CD4-positive, alpha-beta T cell treated with Interleukin-1 beta for 1 hour (primary cell): ENCODE measurements around the gene MAP2K1.
"Not testable (repeated sequence)": the region's sequence is repeated elsewhere in the genome, so short reads cannot be mapped to it uniquely, and the experiment has no call there.

Experiments used
- DNase-seq, 2 donors: peaks; one replicate each; pipeline ENCODE4 v3.0.0-alpha.2; 2020 to 2022

Gene MAP2K1

DNA sequence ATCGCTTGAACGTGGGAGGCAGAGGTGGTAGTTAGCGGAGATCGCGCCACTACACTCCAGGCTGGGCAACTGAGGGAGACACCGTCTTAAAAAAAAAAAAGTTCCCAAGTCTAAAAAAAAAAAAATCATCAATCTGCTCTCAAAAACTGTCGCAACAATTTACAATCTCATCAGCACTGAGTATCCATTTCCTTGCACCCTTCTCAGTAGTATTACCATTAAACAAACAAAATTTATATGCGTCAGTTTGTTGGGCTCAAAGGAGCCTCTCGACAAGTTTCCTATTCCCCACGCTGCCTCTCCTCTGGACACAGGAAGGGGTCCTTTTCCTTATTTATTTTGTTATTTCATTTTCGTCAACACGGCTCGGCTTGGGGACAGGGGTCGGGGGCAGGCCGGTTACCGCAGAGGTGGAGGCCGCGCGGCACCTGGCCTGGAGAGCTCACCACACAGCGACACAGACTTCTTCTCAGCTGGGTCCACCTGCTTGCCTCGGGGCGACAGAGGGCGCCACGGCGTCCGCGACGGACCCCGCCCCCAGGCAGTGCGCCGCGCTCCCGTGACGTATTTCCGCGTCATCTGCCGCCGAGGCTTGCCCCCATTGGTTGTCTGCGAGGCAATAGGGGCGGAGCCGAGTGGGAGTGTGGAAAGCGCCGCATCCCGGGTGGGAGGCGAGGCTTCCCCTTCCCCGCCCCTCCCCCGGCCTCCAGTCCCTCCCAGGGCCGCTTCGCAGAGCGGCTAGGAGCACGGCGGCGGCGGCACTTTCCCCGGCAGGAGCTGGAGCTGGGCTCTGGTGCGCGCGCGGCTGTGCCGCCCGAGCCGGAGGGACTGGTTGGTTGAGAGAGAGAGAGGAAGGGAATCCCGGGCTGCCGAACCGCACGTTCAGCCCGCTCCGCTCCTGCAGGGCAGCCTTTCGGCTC is at the start of gene MAP2K1:
Gene MAP2K1 (plus strand): TSS at position 709 of the 920 bp plus-strand sequence. CDS start 436 bp downstream, outside the sequence.
- DNase-seq, result peak; percentile 97 to 98

DNA sequence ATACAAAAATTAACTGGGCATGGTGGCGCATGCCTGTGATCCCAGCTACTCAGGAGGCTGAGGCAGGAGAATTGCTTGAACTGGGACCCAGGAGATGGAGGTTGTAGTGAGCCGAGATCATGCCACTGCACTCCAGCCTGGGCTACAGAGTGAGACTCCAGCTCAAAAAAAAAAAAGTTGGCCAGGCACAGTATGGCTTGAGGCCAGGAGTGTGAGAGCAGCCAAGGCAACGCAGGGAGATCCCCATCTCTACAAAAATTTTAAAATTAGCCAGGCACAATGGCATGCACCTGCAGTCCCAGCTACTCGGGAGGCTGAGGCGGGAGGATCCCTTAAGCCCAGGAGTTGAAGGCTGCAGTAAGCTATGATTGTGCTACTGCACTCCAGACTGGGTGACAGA is 38.2 kb upstream of the MAP2K1 start:
- not testable (repeated sequence) for DNase-seq

DNA sequence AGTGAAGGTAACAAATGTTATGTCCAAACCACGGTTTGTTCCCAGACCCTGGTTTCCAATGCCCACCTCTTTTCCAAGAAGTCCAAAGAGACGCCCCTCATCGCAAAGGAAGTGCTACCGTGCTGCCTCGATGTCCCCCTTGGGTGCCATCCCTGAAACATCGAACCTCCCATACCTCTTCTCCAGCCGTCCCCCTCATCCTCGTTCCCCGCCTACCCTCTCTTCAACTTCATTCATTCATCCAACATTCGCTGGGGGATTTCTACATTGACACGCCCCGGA is 30.7 kb upstream of the MAP2K1 start:
- peak in 1 of 2 donors; percentile 2 for DNase-seq

DNA sequence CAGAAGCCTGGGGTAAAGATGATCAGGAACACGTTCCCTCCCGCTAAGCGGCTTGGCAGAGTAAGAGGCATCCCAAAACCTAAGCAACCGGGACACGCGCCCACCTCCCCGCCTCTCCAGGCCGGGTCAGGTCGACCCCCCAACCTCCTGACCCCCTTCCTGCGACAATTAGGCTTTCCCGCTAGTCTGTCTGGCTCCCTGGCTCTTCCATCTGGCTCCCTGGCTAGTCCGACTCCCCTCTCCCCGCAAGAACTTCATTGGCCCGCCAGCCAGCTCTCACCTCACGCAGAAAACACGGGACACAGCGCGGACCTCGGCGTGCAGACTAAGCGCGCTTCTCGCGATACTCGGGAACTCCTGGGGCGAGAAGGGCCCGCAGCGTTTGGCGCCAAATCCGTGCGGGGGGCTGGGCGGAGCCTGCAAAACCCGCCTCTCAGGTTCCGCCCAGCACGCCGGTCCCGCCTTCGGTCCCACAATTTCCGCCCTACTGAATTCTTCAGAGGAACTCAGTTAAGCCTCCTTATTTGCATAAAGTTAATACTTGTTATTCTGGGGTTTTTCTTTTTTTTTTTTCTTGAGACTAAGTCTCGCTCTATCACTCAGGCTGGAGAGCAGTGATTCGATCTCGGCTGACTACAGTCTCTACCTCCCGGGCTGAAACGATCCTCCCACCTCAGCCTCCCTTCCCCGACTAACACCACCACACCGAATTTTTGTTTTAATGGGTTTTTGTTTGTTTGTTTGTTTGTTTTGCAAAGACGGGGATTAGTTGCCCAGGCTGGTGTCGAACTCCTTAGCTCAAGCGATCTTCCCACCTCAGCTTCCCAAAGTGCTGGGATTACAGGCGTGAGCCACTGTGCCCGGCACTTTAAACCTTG is 30.1 kb upstream of the MAP2K1 start, which contains the start of gene TIPIN:
Gene TIPIN (minus strand): TSS at position 327 of the 878 bp plus-strand sequence. CDS start 3,738 bp downstream, outside the sequence.
- peak; percentile 97 for DNase-seq

DNA sequence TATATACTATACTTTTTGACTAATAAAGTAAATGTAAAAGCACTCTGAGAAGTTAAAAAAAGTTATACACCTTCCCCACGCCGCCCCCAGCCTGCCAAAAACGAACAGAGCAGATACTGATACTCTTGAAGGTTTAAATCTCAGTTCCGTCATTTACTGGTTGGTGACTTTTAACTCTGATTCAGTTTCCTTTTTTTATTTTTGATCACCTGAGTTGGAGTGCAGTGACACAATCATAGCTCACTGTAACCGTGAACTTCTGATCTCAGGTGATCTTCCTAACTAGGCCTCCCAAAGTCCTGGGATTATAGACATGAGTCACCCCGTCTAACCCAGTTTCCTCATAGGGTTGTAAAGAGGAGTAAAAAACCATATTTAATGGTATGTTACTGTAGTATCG is 27.0 kb upstream of the MAP2K1 start:
- DNase-seq, result no peak

DNA sequence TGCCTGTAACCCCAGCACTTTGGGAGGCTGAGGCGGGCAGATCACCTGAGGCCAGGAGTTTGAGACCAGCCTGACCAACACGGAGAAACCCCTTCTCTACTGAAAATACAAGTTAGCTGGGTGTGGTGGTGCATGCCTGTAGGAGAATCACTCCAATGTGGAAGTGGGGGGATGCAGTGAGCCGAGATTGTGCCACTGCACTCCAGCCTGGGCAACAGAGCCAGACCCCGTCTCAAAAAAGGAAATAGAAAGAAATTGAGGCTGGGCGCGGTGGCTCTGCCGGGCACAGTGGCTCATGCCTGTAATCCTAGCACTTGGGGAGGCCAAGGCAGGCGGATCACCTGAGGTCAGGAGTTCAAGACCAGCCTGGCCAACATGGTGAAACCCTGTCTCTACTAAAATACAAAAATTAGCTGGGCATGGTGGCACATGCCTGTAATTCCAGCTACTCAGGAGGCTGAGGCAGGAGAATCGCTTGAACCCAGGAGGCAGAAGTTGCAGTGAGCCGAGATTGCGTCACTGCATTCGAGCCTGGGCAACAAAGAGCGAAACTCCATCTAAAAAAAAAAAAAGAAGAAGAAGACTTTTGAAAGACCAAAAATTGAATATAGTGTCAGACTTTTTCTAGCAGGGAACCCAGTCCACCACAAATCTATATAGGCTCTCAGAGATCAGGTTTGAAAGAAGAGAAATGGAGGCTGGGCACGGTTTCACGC is 24.8 kb upstream of the MAP2K1 start:
- DNase-seq, result not testable (repeated sequence)

DNA sequence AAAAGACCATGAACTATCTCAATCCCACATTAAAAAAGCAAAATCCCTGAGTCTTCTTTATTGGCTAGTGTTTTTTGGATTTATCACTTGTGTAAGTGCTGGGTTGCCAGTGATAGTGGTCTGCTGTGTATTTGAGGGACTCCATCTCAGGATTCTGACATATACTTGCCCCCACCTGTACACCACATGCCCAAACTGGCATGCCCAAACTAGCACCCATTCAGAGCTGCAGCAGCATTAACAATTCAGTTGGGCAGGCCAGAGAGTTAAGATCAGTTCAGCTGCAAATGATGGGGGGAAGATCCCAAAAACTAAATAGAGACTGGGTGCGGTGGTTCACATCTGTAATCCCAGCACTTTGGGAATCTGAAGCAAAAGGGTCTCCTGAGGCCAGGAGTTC is 23.9 kb upstream of the MAP2K1 start:
- DNase-seq, result no peak

DNA sequence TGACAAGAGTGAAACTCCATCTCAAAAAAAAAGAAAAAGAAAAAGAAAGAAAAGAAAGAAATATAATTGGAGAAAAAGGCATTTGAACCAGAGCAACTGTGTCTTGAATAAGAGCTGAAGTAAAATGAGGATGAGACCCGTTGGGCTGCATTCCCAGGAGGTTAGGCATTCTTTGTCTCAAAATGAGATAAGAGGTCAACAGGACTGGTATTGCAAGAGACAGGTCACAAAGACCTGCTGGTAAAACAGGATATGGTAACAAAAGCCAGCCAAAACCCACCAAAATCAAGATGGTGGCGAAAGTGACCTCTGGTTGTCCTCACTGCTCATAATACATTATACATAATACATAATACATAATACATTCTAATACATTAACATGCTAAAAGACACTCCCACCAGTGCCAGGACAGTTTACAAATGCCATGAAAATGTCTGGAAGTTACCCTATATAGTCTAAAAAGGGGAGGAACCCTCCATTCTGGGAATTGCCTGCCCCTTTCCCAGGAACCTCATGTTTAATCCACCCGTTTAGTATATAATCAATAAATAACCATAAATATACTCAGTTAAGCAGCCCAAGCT is 21.7 kb upstream of the MAP2K1 start:
- DNase-seq, result no peak

DNA sequence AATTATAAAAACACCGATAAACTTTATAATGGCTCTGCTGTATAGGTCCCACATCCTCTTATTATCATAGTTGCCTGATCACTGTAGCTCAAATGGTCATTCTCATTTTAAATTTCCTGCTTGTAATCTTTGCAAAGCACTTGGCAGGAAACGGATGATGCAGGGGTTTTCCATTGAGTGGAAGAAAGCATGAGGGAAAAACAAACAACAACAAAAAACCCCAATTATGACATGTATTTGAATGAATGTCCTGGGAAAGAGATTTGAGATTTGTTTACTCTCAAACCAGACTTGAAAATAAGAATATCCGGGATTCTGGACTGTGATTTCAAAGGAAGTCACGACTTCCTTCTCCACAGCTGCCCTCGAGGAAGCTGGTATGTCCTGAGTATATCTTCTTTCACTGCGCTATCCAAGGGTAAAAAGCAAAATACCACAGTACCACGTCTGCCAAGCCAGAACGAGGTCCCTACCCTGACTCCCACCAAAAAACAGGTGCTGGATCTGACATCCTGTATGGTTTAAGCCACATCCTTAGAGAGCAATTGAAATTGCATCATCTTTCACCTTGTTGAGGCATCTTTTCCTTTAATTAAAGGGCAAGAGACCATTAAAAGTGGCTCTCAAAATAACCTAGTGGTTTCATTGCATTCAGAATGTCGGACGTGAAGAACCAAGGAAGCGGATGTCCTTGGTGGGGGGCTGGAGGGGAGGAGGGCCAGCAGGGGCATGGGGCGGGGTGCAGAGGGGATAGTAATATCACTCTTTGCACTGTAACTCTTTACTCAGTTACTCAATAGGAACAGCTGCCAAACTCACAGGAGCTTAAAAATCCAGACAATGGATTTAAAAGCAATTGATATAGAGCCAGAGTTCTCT is 16.7 kb upstream of the MAP2K1 start:
- peak in 1 of 2 donors; percentile 35 for DNase-seq

DNA sequence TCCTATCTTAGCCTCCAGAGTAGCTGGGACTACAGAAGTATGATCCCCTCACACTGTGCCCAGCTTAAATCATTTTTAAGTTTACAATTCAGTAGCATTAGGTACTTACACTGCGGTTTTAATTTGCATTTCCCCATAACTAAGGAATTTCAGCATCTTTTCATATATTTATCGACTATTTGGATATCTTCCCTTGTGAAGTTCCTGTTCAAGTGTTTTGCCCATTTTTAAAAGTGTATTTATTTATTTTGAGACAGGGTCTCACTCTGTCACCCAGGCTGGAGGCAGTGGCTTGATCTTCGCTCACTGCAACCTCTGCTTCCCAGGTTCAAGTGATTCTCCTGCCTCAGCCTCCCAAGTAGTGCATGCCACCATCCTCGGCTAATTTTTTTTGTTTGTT is 12.5 kb upstream of the MAP2K1 start:
- no peak for DNase-seq

DNA sequence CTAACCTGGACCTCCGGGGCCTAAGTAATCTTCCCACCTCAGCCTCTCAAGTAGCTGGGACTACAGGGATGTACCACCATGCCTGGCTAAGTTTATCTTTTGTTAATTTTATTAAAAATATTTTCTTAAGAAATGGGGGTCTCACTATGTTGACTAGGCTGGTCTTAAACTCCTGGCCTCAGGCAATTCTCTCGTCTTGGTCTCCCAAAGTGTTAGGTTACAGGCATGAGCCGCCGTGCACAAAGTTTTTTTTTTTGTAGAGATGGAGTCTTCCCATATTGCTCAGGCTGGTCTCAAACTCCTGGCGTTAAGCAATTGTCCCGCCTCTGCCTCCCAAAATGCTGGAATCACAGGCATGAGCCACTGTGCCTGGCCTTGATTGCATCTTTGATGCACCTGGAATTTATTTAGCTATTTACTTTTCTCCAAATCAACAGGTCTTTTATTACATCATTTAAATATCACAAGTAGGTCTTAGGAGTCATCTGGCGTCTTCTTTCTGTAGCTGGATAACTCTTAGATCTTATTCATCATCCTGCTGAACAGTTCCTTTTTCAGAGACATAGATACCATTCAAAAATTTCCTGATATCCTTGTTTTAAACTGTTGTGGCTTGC is 7.8 kb upstream of the MAP2K1 start:
- no peak for DNase-seq

DNA sequence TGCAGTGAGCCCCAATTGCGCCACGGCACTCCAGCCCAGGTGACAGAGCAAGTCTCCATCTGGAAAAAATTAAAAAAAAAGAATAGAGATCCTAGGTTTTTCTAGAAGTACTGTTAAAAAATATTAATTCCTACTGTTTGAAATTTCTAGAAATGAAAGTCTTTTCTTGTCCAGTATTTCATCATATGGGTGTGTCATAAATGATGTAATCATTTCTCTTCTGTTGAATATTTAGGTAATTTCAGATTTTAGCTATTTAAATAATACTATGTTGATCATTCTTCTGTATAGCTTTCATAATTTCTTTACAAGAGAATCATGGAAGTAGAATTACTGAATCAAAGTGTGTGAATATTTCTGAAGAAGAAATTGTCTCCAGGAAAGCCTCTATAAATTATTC is 5.3 kb upstream of the MAP2K1 start:
- not testable (repeated sequence) for DNase-seq

DNA sequence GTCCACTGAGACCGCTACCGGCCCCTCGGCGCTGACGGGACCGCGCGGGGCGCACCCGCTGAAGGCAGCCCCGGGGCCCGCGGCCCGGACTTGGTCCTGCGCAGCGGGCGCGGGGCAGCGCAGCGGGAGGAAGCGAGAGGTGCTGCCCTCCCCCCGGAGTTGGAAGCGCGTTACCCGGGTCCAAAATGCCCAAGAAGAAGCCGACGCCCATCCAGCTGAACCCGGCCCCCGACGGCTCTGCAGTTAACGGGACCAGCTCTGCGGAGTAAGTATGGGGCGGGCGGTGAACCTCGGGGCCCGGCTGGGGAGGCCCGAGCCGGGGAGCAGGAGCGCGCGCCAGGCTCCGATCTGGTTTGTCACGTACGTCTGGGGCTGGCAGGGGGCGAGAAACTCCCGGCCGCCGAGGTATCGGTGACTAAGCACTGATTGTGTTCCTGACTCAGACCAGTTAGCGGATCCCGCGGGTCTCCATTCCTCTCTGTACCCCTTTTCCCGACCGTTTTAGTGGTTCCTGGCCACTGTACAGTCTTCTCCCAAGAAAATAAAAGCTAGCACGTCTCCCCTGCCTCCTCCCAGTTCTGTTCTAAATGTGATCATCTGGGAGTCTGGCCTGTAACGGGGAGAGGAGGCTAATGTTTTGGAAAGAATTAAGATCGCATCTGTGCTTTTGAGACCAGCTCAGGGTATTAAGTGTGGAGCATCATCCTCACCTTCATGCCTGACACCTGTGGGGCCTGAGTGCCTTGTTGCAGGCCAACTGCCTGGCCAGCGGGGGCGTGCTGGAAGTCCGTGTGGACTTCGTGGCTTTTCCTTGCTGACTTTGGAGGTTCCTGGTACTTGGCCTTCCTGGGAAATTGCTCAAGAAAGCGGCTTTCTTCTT is 691 bp downstream of the MAP2K1 start:
- DNase-seq, result peak; percentile 56 to 66

DNA sequence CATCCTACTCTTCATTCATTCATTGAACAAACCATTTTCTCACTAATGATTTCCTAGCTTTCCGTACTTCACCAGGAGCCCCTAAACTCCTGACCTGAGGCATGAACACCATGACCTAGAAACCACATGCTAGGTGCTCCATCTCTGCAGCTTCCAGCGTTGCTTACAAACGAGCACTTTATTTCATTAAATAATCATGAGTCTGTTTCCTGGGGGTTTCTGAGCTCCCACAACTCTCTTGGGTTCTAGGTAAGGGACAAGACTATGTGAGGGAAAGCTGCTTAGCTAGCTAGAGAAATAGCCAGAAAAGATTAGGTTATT is 1.3 kb downstream of the MAP2K1 start:
- DNase-seq, result no peak

DNA sequence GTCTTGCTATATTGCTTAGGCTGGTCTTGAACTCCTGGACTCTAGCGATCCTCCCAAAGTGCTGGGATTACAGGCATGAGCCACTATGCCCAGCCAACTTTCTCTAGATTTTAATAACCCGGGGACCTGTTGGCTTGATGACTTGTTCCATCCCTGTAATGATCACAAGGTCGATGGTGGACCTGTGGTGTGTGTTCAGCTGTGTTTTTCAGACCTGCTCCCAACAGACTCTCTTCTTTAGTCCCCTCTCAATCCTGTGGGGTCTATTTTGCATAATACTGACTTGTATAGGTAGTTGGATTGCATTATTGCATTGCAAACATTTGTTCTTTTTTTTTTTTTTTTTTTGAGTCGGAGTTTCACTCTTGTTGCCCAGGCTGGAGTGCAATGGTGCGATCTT is 1.9 kb downstream of the MAP2K1 start:
- DNase-seq, result no peak

DNA sequence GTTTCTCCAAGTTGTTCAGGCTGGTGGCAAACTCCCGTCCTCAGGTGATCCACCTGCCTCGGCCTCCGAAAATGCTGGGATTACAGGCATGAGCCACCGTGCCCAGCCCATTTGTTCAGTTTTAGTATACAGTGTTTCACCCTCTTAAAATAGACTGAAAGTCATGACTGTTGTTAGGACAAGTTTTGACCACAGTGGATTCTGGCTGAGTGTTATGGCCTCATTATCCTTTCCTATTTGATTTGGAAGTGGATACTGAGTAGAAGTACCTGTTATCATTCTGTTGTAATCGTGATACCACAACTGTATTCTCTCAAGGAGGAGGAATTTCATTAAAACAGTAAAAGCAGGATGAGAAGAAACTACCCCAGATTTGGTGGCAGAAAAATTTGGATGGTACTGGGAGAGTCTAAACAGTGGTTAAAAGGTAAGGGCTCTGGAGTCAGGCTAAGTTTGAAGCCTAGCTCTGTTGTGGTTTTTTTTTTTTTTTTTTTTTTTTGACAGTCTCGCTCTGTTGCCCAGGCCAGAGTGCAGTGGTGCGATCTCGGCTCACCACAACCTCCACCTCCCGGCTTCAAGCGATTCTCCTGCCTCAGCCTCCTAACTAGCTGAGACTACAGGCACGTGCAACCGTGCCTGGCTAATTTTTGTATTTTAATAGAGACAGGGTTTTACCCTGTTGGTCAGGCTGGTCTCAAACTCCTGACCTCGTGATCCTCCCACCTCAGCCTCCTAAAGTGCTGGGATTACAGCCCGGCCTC is 2.6 kb downstream of the MAP2K1 start:
- peak; percentile 42 to 49 for DNase-seq

DNA sequence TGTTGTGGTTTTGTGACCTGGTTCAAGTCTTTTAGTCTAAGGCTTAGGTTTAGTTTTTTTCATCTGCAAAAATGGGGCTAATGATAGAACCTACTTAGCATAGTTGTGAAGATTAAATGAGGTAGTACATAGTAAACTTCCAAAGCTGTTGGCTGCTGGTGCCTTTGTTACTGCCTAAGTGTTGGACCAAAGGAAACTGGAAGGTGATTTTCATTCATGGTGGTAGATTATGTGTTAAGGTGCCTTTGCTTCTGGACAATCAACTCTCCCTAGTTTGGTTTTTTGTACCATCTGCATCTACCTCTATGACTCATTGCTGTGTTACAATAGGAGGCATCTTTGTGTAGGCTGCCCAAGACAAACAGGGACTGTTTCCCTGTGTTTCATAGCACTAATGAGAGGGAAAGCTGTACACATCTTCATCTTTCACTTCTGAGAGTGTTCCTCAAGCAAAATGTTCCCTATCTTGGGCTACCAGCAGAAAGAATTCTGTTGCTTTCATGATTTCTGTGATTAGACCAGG is 3.2 kb downstream of the MAP2K1 start:
- DNase-seq, result no peak

DNA sequence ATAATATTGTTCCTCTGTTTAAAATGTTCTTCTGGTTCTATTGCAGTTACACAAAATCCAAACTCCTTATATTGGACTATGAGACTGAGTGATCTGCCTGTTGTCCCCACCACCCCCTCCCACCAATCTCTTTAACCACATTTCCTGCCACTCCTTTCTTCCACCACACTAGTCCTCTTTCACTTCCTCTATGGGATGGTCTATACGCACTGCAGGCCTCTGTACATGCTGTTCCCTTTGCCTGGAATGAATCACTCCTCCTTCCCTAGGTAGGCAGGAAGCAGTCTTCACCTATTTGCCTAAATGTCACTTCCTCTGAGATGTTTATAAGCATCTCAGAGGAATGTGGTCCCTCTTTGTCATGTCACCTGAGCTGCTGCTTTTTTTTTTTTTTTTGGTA is 4.0 kb downstream of the MAP2K1 start:
- DNase-seq, result peak; percentile 46 to 50

DNA sequence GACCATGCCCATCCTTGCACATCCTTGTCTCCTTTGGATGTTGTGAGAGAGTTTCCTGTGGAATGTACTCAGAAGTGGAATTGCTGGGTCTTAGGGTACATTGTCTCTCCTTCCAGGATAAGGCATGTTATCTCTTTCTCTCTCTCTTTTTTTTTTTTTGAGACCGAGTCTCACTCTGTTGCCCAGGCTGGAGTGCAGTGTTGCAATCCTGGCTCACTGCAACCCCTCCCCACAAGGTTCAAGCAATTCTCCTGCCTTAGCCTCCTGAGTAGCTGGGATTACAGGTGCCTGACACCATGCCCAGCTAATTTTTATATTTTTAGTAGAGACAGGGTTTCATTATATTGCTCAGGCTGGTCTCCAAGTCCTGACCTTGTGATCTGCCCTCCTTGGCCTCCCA is 6.3 kb downstream of the MAP2K1 start:
- DNase-seq, result not testable (repeated sequence)
